SU-DHL-6 (cell line): ENCODE results near the gene ANKRD34A.

Experiments used
- CTCF ChIP-seq: fragments of 200-600 bp; sonication (generic); IDR thresholded peaks from one replicate; pipeline ENCODE4 v1.5.1; 2017; ENCODE audit warnings: antibody characterized with exemption, mild to moderate bottlenecking, low read length, moderate library complexity; ENCODE audit not compliant: insufficient read depth, poor library complexity, severe bottlenecking
- EZH2phosphoT487 ChIP-seq: fragments of 200-600 bp; sonication (generic), shearing (Covaris generic); conservative IDR thresholded peaks from 2 replicates; pipeline ENCODE4 v1.6.1; 2018; ENCODE audit warnings: mild to moderate bottlenecking, antibody characterized with exemption, low read length, moderate library complexity, mixed read lengths

GRCh38 chr1:146010126-146010738, 45.9 kb upstream of the ANKRD34A start:
- no peak for TF ChIP-seq CTCF
- TF ChIP-seq EZH2phosphoT487: no peak
